Osteocyte (in vitro differentiated cells): ENCODE data around the gene TFR2. TPM values are rescaled to one million over a fixed set of nuclear protein-coding genes. Genes with fewer than 3 reads are reported as not detected.

Experiments
- DNase-seq: peaks from one replicate; pipeline ENCODE4 v3.0.0; 2021; ENCODE audit warnings: mixed read lengths; ENCODE audit not compliant: unreplicated experiment; ENCODE audit errors: extremely low spot score
- H3K27ac Mint-ChIP-seq: one replicate; pipeline ENCODE4 v1.8.0; 2021; ENCODE audit warnings: mild to moderate bottlenecking, mixed read lengths; ENCODE audit not compliant: unreplicated experiment
- H3K27me3 Mint-ChIP-seq: one replicate; pipeline ENCODE4 v1.8.0; 2021; ENCODE audit warnings: mixed read lengths; ENCODE audit not compliant: unreplicated experiment
- H3K36me3 Mint-ChIP-seq: one replicate; pipeline ENCODE4 v1.8.0; 2021; ENCODE audit warnings: mixed read lengths; ENCODE audit not compliant: unreplicated experiment
- H3K4me1 Mint-ChIP-seq: one replicate; pipeline ENCODE4 v1.8.0; 2021; ENCODE audit warnings: mixed read lengths; ENCODE audit not compliant: unreplicated experiment
- H3K4me3 Mint-ChIP-seq: one replicate; pipeline ENCODE4 v1.8.0; 2021; ENCODE audit warnings: mild to moderate bottlenecking, moderate library complexity, mixed read lengths; ENCODE audit not compliant: unreplicated experiment
- H3K9me3 Mint-ChIP-seq: one replicate; pipeline ENCODE4 v1.8.0; 2021; ENCODE audit warnings: mixed read lengths; ENCODE audit not compliant: unreplicated experiment
- total RNA-seq: library from RNA; stranded (reverse); gene quantifications from 2 replicates; pipeline ENCODE4 v1.2.1, GENCODE V29; 2021
- TF ChIP-seq, protein P1 (sequence below): fragments of 200-600 bp; sonication (generic); IDR thresholded peaks from 2 replicates; pipeline ENCODE4 v1.5.0; 2021; ENCODE audit warnings: antibody characterized with exemption, mild to moderate bottlenecking, moderate library complexity

TFR2 gene
- total RNA-seq, 1 donor from 2014 or later: 0.19 TPM

DNA sequence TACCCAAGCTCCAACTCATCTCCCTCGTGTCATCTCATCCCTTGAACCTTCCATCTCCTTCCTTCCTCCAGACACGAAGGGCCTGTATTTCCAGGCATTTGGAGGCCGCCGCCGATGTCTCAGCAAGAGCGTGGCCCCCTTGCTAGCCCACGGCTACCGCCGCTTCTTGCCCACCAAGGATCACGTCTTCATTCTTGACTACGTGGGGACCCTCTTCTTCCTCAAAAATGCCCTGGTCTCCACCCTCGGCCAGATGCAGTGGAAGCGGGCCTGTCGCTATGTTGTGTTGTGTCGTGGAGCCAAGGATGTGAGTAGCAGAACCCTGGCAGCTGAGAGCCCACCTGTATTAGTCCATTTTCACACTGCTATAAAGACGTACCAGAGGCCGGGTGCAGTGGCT lies 49.8 kb downstream of the TFR2 start:
- H3K4me3 Mint-ChIP-seq: no peak overlapping the region
- H3K27ac Mint-ChIP-seq: no peak overlapping the region
- H3K9me3 Mint-ChIP-seq: no peaks in the 10 kb centered on the region
- no peak for DNase-seq
- H3K27me3 Mint-ChIP-seq: no peaks in the 10 kb centered on the region
- TF ChIP-seq, protein P1, sequence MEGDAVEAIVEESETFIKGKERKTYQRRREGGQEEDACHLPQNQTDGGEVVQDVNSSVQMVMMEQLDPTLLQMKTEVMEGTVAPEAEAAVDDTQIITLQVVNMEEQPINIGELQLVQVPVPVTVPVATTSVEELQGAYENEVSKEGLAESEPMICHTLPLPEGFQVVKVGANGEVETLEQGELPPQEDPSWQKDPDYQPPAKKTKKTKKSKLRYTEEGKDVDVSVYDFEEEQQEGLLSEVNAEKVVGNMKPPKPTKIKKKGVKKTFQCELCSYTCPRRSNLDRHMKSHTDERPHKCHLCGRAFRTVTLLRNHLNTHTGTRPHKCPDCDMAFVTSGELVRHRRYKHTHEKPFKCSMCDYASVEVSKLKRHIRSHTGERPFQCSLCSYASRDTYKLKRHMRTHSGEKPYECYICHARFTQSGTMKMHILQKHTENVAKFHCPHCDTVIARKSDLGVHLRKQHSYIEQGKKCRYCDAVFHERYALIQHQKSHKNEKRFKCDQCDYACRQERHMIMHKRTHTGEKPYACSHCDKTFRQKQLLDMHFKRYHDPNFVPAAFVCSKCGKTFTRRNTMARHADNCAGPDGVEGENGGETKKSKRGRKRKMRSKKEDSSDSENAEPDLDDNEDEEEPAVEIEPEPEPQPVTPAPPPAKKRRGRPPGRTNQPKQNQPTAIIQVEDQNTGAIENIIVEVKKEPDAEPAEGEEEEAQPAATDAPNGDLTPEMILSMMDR: no peak
- peaks cover 11% of the 10 kb centered on the region for H3K4me1 Mint-ChIP-seq
- peaks cover 2% of the 10 kb centered on the region for H3K36me3 Mint-ChIP-seq

DNA sequence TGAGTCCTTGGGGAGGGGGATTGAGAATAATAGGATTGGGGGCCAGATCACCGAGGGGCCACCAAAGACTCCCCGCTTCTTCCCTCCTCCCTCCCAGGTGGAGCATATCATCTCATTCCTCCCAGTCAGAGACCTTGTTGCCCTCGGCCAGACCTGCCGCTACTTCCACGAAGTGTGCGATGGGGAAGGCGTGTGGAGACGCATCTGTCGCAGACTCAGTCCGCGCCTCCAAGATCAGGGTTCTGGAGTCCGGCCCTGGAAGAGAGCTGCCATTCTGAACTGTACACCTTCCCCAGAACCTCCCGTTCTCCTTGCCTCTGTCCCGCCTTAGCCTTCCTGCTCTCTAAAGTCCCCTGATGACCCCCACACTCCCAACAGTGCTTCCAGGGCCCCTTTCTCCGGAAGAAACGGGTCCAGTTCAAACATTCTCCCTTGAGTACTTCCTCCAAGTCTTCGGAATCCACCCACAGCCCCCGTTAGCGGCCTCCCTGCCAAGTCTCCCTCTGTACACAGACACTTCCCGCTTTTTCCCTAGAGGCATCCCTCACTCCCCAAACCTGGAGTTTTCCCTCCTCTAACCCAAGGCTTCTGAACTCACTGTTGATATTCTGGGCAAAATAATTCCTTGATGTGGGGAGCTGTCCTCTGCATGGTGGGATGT lies 51.1 kb downstream of the TFR2 start:
- DNase-seq: no peak
- Mint-ChIP-seq H3K36me3 (no peaks in the 10 kb centered on the region), H3K4me1 (peaks cover 11% of the 10 kb centered on the region), H3K27ac (no peak overlapping the region), H3K9me3 (no peaks in the 10 kb centered on the region), H3K4me3 (no peak overlapping the region), H3K27me3 (no peaks in the 10 kb centered on the region)
- TF ChIP-seq, protein P1: no peak

DNA sequence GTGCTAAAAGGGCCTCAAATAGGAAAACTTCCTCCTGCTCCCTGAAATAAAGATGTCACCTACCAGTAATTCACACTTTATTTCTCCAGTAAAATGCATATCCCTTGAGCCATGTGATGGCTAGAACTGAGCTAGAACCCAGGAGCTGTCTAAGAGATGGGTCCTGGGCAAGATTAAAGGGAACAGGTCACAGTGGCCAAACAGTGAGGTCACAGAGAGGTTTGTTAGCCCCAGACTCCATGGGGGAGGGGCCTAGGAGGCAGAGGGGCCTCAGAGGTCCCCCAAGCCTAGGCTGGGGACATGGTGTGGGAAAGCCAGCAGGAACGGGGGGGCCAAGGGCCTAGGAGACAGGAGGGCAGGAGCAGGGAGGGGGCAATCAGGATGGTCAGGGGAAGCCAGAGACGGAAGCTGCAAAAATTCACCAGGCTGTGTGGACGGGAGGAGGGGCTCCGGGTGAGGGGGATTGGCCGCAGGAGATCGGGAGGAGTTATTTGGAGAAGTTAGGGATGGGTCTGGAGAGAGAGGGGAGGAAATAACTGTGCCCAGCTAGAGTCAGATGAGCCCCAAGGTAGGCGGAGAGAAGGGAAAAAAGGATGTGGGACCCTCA lies 51.9 kb downstream of the TFR2 start:
- no peak overlapping the region for H3K27ac Mint-ChIP-seq
- TF ChIP-seq, protein P1: no peak

DNA sequence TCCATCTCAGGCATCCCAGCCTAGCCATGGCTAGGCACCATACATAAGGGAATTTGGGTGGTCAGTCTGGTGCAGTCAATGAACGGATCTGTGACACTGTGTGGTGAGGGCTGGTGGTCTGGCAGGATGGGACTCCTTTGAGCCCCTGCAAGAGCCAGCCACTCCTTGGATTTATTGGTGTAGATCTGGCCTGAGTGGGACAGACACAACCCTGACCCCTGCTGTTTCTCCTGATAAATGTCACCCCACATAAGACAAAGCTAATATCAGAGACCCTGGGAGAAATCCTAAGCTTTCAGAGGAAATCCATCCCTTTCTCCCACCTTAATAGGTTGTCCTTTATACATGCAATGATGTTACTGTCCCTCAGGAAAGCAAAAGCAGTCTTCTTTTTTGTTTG lies 52.9 kb downstream of the TFR2 start:
- Mint-ChIP-seq H3K4me3 (peak overlapping the region; percentile 5), H3K27me3 (no peaks in the 10 kb centered on the region), H3K4me1 (peaks cover 24% of the 10 kb centered on the region), H3K9me3 (no peaks in the 10 kb centered on the region), H3K36me3 (no peaks in the 10 kb centered on the region), H3K27ac (no peak overlapping the region)
- no peak for DNase-seq
- TF ChIP-seq, protein P1: peak; percentile 34

More for the DNA sequence above, 51.9 kb downstream of the TFR2 start:
- no peak overlapping the region for H3K4me3 Mint-ChIP-seq
- H3K9me3 Mint-ChIP-seq: no peaks in the 10 kb centered on the region
- no peaks in the 10 kb centered on the region for H3K36me3 Mint-ChIP-seq
- H3K27me3 Mint-ChIP-seq: no peaks in the 10 kb centered on the region
- peaks cover 15% of the 10 kb centered on the region for H3K4me1 Mint-ChIP-seq
- DNase-seq: no peak

DNA sequence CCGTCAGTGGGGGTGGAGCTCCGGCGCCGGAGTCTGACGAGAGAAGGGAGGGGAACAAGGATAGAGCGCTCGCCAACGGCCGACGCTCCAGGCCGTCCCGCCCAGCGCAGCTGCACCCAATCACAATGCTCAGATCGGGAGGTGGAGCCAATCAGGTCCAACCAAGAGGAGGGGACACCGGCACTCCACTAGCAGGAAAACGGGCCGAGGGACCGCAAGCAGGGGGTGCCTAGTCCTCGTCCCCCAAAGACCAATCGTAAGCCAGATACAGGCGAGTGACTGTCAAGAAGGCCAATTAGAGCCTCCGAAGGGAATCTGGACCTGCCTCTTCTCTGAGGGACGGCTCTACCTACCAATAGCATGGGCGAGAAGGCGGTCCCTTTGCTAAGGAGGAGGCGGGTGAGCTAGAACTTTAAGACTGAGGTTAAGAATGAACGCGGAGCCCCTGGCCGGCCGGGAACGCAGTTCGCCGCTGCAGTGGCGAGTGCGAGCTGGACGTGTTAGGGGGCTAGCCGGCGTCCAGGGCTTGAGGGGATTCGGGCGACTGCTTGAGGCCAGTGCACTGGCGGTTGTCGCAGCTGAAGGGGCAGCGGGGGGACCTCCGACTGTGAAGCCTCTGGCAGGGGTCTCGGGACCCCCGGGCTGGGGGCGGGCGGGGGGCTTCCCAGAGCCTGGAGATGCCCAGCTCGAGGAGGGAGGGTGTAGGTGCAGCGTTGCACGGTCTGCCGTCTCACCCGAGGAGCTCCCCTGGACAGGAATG lies 54.9 kb downstream of the TFR2 start, which contains the start of gene FBXO24:
Gene FBXO24 (plus strand): TSS at position 63 of the 760 bp plus-strand sequence. CDS start 298 bp downstream, at position 361.
- Mint-ChIP-seq H3K27ac (peak within 1 kb of the TSS; percentile 92), H3K4me3 (peak within 1 kb of the TSS; percentile 89), H3K9me3 (no peaks in the 10 kb centered on the region), H3K36me3 (no peaks in the 10 kb centered on the region), H3K27me3 (no peaks in the 10 kb centered on the region), H3K4me1 (peaks cover 36% of the 10 kb centered on the region)
- peak; percentile 100 for DNase-seq
- TF ChIP-seq, protein P1: no peak
